A673 (cell line): Measurements from ENCODE around the gene GDE1. TPM values are rescaled to one million over a fixed set of nuclear protein-coding genes. Genes with fewer than 3 reads are reported as not detected.

Source experiments
- BruUV-seq: library from RNA; stranded (reverse); fragments of 400-500 nt; replicated peaks from 2 replicates; lab custom pipeline; 2021; lab: Mats Ljungman, UMichigan
- CTCF ChIA-PET: fragments of 300-600 bp; sonication (Branson Sonifier 250); formaldehyde crosslinking; loops from one replicate; lab custom pipeline; 2022; ENCODE audit warnings: antibody characterized with exemption; lab: Charles Lee
- POLR2A ChIA-PET: fragments of 300-600 bp; sonication (Branson Sonifier 250); formaldehyde crosslinking; loops from one replicate; lab custom pipeline; 2022; ENCODE audit warnings: antibody characterized with exemption; ENCODE audit not compliant: low non-redundant PET; lab: Charles Lee
- DNase-seq: peaks from one replicate; pipeline ENCODE4 v3.0.0-alpha.2; 2015; ENCODE audit warnings: low spot score
- H3K27ac ChIP-seq: fragments of 200-600 bp; sonication (generic); 2 replicates; pipeline ENCODE4 v1.5.1; 2016; ENCODE audit warnings: mixed run types, low read depth, mild to moderate bottlenecking, mixed read lengths, antibody characterized with exemption, low read length; ENCODE audit not compliant: poor library complexity, severe bottlenecking
- H3K27me3 ChIP-seq: fragments of 200-600 bp; sonication (generic); replicated peaks from 2 replicates; pipeline ENCODE4 v1.6.1; 2017; ENCODE audit warnings: mixed run types, low read depth, mild to moderate bottlenecking, mixed read lengths, antibody characterized with exemption, low read length; ENCODE audit not compliant: insufficient read depth, poor library complexity
- H3K36me3 ChIP-seq: fragments of 200-600 bp; sonication (generic); 2 replicates; pipeline ENCODE4 v1.6.1; 2016; ENCODE audit warnings: mixed run types, mild to moderate bottlenecking, mixed read lengths, antibody characterized with exemption, low read length; ENCODE audit not compliant: insufficient read depth, poor library complexity, severe bottlenecking
- H3K4me1 ChIP-seq: fragments of 200-600 bp; sonication (generic); 2 replicates; pipeline ENCODE4 v1.6.1; 2017; ENCODE audit warnings: mixed run types, mild to moderate bottlenecking, mixed read lengths, antibody characterized with exemption, low read length; ENCODE audit not compliant: insufficient read depth, poor library complexity, severe bottlenecking
- H3K4me3 ChIP-seq: fragments of 200-600 bp; sonication (generic); 2 replicates; pipeline ENCODE4 v1.5.1; 2016; ENCODE audit warnings: low read depth, mixed run types, mild to moderate bottlenecking, mixed read lengths, low read length; ENCODE audit not compliant: poor library complexity, severe bottlenecking
- H3K9me3 ChIP-seq: fragments of 200-600 bp; sonication (generic); 2 replicates; pipeline ENCODE4 v1.6.1; 2016; ENCODE audit warnings: mixed run types, low read depth, mild to moderate bottlenecking, mixed read lengths, antibody characterized with exemption, low read length; ENCODE audit not compliant: poor library complexity, severe bottlenecking
- CTCF ChIP-seq: fragments of 300-800, 200-600 bp; sonication (generic); conservative IDR thresholded peaks from 2 replicates; pipeline ENCODE4 v1.5.1; 2017; ENCODE audit warnings: low read depth, mild to moderate bottlenecking, antibody characterized with exemption, low read length, moderate library complexity, mixed read lengths
- EZH2 ChIP-seq: fragments of 200-600 bp; sonication (generic); IDR thresholded peaks from 2 replicates; pipeline ENCODE4 v1.6.1; 2017; ENCODE audit warnings: borderline replicate concordance, low read depth, mild to moderate bottlenecking, mixed read lengths, antibody characterized with exemption, low read length; ENCODE audit not compliant: poor library complexity, severe bottlenecking
- intact Hi-C: fragments of 100-400 bp; cut with micrococcal nuclease; formaldehyde crosslinking; loops from one replicate; pipeline ENCODE4 v1.10.0; 2022; ENCODE audit not compliant: unreplicated experiment
- total RNA-seq: library from RNA; stranded (reverse); gene quantifications from 2 replicates; pipeline ENCODE4 v1.2.3, GENCODE V29; 2021

GDE1 gene
- total RNA-seq, 1 experiment from 2014 or later: 63.5 TPM

GRCh38 chr16:19522760-19523159 is 862 bp upstream of the GDE1 start:
- Histone ChIP-seq H3K27ac (no peak overlapping the region), H3K4me3 (no peak overlapping the region), H3K9me3 (no peaks in the 10 kb centered on the region), H3K4me1 (peaks cover 35% of the 10 kb centered on the region), H3K27me3 (no peaks in the 10 kb centered on the region), H3K36me3 (peaks cover 7% of the 10 kb centered on the region)
- no peak for DNase-seq
- no TSS peak for BruUV-seq
- POLR2A ChIA-PET: no interaction called here
- intact Hi-C loops: loop anchor here (10.0 kb wide), 1 partner anchor 728 kb away; the partner anchor contains the start of gene RPS15A
- no peak for TF ChIP-seq CTCF
- no peak for TF ChIP-seq EZH2
- CTCF ChIA-PET: no interaction called here

- ChIA-PET CTCF (no interaction called here), POLR2A (no interaction called here)
- H3K36me3 ChIP-seq: peaks cover 6% of the 10 kb centered on the region
- intact Hi-C loops: loop anchor here (10.0 kb wide), 1 partner anchor 728 kb away; the partner anchor contains the start of gene RPS15A
- no peak for DNase-seq
- TF ChIP-seq CTCF (no peak), EZH2 (no peak)
- peak overlapping the region; percentile 75 for H3K4me3 ChIP-seq
- no peaks in the 10 kb centered on the region for H3K9me3 ChIP-seq
- H3K27ac ChIP-seq: no peak overlapping the region
- H3K4me1 ChIP-seq: peaks cover 35% of the 10 kb centered on the region
- no TSS peak for BruUV-seq
- no peaks in the 10 kb centered on the region for H3K27me3 ChIP-seq
Measured at GRCh38 chr16:19522397-19522732, 467 bp upstream of the GDE1 start.

- Histone ChIP-seq H3K4me3 (peak overlapping the region; percentile 75), H3K4me1 (peaks cover 26% of the 10 kb centered on the region), H3K36me3 (peaks cover 11% of the 10 kb centered on the region), H3K9me3 (no peaks in the 10 kb centered on the region), H3K27me3 (no peaks in the 10 kb centered on the region), H3K27ac (peak overlapping the region; percentile 76)
- ChIA-PET POLR2A (no interaction called here), CTCF (no interaction called here)
- no peak for TF ChIP-seq EZH2
- TF ChIP-seq CTCF: no peak
- intact Hi-C loops: loop anchor here (10.0 kb wide), 1 partner anchor 726 kb away; the partner anchor contains the start of gene RPS15A
- DNase-seq: no peak
- BruUV-seq: TSS peak; percentile 57
Measured at GRCh38 chr16:19520861-19521331, 1.0 kb downstream of the GDE1 start.
